Right renal cortex interstitium (tissue), 3 donors: ENCODE results near the gene DCAF5. TPM values are rescaled to one million over a fixed set of nuclear protein-coding genes. Genes with fewer than 3 reads are reported as not detected.
"Not testable (repeated sequence)": the region's sequence is repeated elsewhere in the genome, so short reads cannot be mapped to it uniquely, and the experiment has no call there.

Experiments
- DNase-seq, 3 donors: peaks; one replicate each; pipeline ENCODE4 v3.0.0-alpha.2; 2013; ENCODE audit warnings: low read depth in 3 of 3, low spot score in 2 of 3
- polyA plus RNA-seq, 3 donors: library from polyadenylated mRNA; unstranded; fragments of 120-200 nt; gene quantifications; one replicate each; pipeline ENCODE4 v1.2.1, GENCODE V29; 2013; ENCODE audit not compliant: insufficient read length in 3 of 3

Gene DCAF5
- polyA plus RNA-seq, 3 donors = 52.3 to 56.4 (median 54.4) TPM

- DNase-seq = no peak
These were observed 79.0 kb downstream of the DCAF5 start for GRCh38 chr14:69073915-69074314.

GRCh38 chr14:69073429-69073828, 79.5 kb downstream of the DCAF5 start:
- DNase-seq = no peak

GRCh38 chr14:69072584-69072983, 80.3 kb downstream of the DCAF5 start:
- DNase-seq = no peak

GRCh38 chr14:69068744-69069421, 84.0 kb downstream of the DCAF5 start:
- no peak for DNase-seq

- no peak for DNase-seq
These were observed 86.3 kb downstream of the DCAF5 start for GRCh38 chr14:69066396-69067171.

DNA sequence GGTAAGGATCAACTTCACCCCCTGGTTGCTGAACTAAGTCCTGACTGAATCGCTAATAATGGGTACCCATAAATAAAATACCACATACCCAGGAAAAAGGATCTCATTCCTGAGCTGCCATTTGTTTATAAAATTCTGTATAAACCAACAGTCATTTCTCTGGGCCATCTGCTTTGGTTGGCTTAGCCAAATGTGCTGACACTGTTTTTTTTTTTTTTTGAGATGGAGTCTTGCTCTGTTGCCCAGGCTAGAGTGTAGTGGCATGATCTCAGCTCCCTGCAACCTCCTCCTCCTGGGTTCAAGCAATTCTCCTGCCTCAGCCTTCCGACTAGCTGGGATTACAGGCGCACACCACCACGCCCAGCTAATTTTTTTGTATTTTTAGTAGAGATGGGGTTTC, 87.0 kb downstream of the DCAF5 start:
- not testable (repeated sequence) for DNase-seq

- DNase-seq = no peak
These were observed 88.3 kb downstream of the DCAF5 start for GRCh38 chr14:69064596-69064995.

DNA sequence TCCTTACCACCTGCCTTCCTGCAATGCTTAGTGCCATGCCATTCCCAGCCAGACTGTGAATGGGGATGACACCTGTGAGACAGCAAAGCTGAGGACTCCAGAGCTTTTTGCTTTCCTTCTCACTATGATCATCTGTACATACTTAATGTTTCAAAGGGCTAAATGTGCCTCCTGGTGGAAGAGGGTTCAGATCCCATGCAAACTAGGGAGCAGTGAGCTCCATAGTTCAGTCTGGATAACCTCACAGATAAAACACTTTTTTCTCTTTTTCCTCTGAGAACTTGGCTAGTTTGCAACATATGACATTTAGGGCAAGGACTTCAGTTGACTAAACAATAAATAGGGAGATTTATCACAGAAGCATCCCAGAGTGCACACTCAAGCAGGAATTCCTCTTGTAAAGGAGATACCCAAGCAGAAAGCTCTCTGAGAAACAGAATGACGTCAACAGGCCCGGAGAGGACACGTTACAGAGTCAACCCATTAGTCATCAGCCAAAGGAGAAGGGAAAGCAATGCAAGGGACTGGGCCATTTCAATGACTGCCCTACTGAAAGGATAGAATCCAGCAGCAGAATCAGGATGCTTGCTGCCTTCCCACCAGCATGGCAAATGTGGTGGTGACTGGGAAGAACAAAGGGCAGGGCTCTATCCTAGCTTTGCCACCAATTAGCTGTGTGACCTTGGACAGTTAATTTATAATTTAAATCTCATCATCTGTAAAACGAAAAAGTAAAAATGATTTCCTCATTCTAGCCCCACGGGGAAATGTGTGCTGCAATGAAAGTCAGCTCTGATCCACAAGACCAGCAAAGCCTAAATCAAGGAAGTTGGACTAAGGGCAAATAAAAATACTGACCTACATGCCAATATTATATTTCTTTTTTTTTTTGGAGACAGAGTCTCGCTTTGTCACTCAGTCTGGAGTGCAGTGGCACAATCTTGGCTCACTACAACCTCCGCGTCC, 93.0 kb downstream of the DCAF5 start:
- no peak for DNase-seq

DNA sequence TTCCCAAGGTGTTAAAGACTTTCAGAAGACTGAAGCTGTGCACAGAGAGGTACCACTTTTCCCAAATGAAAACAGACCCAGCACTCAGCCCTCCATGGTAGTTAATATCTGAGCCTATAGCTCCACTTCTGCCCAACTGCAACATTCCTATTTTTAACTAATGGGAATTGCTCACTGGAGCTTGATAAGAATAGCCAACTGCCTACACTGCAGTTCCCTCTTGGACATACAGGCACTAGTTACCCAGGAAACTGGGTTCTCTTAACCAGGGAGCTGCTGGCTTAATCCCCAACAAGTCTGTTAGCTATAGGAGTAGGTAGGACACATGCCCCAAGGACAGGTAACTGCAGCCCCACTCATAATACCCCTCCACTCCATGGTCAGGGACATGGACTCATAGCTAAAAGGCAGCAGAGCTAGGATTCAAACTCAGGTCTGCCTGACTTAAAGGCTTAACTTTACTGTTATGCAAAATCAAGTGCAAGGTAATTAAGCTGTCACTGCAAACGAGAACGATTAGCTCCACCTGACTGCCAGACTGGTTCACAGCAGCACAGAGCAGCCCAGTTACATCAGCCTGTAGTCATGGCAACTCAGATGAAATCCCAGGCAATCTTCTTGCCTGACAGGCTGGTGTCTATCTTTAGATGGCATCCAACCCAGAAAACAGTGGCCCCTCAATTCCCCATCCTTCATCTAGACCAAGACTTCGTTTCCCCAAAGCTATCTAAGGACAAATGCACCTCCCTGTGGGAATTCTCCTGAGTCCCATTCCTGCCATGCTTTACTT, 96.7 kb downstream of the DCAF5 start:
- no peak for DNase-seq

DNA sequence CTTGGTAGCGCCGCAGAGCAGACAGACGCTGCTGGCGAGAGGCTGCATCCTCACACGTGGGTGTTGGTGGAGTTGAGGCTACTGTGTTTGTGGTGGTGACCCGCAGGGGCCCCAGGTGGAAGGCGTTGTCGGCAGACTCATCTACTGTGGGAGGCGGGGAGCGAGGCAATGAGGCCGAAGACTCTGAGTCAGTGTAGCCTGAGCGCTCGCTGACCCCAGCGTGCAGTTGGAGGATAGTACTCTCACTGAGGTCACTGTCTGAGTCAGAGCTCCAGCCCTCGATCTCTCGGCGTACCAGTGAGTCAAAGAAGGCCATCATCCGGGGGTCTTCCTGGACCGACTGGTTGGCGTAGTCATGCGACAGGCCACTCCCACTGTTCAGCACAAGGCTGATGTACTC, 97.8 kb downstream of the DCAF5 start:
- no peak for DNase-seq

DNA sequence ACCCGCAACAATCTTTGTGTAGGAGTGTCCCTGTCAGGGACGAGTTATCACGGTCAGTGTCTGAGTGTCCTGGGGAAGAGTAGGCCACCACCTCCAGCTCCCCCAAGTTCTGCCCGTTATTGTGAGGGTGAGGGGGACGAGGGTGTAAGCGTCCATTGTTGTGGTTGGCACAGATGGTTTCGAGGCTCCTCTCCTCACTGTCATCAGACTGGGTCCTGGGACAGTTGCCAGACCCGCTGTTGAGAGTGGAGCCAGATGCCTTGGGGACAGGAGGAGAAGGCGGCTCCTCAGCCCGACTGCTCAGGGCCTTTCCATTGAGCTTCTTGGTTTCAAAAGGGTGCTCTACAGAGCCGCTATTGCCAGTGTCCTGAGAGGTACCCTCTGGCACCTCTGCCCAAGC, 98.9 kb downstream of the DCAF5 start:
- no peak for DNase-seq

GRCh38 chr14:69052181-69052601, 100.7 kb downstream of the DCAF5 start:
- no peak for DNase-seq

- no peak for DNase-seq
These were observed 102.4 kb downstream of the DCAF5 start for GRCh38 chr14:69050240-69051184.

GRCh38 chr14:69049675-69050074, 103.2 kb downstream of the DCAF5 start:
- no peak for DNase-seq

DNA sequence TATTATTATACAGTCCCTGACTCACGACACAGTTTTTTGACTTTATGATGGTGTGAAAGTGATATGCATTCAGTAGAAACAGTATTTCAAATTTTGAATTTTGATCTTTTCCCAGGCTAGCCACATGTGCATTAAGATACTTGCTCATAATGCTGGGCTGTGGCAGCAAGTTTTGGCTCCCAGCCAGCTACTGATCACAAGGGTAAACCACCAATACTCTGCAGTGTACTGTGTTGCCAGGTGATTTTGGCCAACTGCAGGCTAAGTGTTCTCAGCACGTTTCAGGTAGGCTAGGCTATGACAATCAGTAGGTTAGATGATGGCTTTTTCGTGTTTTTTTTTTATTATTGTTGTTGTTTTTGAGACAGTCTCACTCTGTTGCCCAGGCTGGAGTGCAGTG, 104.5 kb downstream of the DCAF5 start:
- no peak for DNase-seq

DNA sequence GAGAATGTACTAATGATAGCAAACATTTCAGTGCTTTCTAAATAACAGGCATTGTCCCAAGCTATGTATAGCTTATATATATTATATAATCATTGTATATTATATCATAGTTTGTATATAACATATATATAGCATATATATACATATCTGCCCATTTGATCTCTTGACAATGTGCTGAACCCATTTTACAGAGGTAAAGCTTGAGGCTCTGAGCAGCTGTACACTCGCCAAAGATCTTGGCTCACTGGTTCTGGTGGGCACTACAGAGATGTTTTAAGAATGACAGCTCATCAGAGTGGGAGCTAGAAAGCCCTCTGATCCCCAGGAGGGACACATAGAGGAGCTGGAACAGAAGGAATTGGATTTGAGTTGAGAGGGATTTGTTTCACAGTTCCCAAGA, 105.7 kb downstream of the DCAF5 start:
- no peak for DNase-seq

GRCh38 chr14:69046476-69046860, 106.5 kb downstream of the DCAF5 start:
- DNase-seq = no peak

DNA sequence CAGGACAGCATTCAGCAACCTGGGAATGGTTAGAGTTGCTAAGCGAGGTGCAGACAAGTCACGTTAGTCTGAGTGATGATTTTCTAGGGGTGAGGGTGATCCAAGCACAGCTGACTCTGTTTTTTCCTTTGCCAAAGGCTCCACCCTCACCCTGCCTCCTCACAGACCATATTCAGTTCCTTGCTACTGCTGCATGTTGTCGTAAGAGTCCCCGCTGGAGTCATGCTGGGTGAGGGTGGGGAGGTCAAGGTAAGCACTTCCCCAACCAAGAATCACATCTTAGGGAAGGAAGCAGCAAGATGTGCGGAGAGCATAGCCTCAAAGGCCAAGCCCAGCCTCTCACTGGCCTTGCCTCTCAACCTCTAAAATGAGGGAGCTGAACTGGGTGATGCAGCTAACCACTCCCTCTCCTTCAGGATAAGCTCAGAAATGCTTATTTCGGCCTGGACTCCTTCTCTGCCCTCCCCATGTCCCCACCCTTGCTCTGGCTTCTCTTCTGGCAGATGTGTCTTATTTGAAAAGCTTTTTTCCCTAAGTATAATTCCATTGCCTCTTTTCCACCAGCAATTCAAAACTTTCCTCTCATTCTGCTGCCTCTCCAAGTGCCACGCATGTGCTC, 107.0 kb downstream of the DCAF5 start:
- no peak for DNase-seq
